ENCODE measurements around the gene AP5B1.
"Not testable (repeated sequence)": the region's sequence is repeated elsewhere in the genome, so short reads cannot be mapped to it uniquely, and the experiment has no call there.

The AP5B1 gene

DNA sequence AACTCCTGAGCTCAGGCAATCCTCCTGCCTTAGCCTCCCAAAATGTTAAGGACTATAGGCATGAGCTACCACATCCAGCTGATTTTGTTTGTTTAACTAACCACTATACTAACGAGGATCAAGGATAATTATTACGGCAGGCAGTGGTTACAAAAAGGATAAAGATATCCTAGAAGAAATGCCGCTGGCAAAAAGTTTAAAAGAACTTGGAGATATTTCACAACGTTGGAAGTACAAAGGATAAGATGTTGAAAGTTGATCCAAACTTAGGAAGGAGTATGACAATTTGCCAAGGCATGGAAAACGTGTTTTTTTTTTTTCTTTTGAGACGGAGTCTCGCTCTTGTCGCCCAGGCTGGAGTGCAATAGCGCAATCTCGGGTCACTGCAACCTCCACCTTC lies 13.4 kb downstream of the AP5B1 start:
- DNase-seq (ENCODE audit: low spot score), result no peak

DNA sequence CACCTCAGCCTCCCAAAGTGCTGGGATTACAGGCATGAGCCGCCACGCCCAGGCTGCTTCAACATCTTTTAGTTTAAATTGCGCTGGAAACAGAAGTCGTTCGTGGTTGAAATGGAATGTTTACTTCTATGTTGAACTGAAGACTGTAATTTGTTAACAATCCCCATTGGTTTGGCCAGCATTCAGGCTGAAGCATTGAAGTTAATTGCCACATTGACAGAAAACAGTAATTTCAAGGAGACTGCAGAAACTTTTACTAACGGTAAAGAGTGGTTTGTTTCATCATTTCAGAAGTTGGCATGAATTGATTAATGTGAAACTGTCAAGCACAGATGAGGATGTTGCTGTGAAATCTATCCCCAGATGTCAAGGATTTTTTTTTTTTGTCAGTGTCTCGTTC lies 14.2 kb downstream of the AP5B1 start:
- DNase-seq (ENCODE audit: low spot score), result no peak

- DNase-seq (ENCODE audit: low spot score), result no peak
These were observed 16.3 kb downstream of the AP5B1 start for GRCh38 chr11:65764434-65764833.

- not testable (repeated sequence) for DNase-seq (ENCODE audit: low spot score)
These were observed 18.0 kb downstream of the AP5B1 start for GRCh38 chr11:65762816-65763215.

DNA sequence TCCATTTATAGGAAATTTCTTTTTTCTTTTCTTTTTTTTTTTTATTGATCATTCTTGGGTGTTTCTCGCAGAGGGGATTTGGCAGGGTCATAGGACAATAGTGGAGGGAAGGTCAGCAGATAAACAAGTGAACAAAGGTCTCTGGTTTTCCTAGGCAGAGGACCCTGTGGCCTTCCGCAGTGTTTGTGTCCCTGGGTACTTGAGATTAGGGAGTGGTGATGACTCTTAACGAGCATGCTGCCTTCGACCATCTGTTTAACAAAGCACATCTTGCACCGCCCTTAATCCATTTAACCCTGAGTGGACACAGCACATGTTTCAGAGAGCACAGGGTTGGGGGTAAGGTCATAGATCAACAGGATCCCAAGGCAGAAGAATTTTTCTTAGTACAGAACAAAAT lies 18.6 kb downstream of the AP5B1 start:
- DNase-seq (ENCODE audit: low spot score), result not testable (repeated sequence)

- no peak for DNase-seq (ENCODE audit: low spot score)
These were observed 35.7 kb downstream of the AP5B1 start for GRCh38 chr11:65745049-65745448.

GRCh38 chr11:65744699-65745042 lies 36.1 kb downstream of the AP5B1 start:
- no peak for DNase-seq (ENCODE audit: low spot score)

DNA sequence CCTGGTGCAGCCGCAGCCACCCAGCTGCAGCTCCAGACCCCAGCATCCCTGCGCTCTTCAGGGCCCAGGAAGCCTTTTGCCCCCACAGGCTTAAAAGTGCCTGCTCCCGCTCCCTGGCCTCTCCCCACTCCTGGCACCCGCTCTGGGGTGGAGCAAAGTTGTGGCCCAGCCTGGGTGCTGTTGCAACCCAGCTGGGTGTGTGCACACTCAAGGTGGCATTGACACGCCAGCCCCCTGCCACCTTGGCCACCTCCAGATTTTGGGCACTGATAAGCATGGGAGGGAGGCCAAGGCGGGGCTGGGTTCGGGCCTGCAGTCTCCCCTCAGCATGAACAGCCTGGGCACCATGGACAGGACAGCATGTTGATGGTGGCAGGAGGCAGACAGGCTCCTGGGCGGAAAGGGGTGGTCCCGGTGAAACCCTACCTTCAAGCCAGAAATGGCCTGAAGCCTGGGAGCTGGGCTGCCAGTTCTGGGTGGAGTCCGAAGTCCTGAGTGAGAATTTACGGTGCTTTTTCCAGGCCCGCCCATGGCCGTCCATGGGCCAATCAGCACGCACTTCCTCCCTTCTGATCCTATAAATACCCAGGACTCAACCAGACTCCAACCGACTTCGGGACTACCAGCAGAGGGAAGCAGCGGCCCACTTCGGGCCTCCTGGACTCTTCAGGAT lies 36.6 kb downstream of the AP5B1 start:
- no peak for DNase-seq (ENCODE audit: low spot score)

GRCh38 chr11:65743681-65744025 lies 37.1 kb downstream of the AP5B1 start:
- DNase-seq (ENCODE audit: low spot score), result no peak

- DNase-seq (ENCODE audit: low spot score), result no peak
These were observed 38.4 kb downstream of the AP5B1 start for GRCh38 chr11:65742353-65742752.

- no peak for DNase-seq (ENCODE audit: low spot score)
These were observed 39.6 kb downstream of the AP5B1 start for GRCh38 chr11:65741185-65741584.

GRCh38 chr11:65739022-65739421 lies 41.8 kb downstream of the AP5B1 start:
- no peak for DNase-seq (ENCODE audit: low spot score)

GRCh38 chr11:65736810-65737209 lies 44.0 kb downstream of the AP5B1 start:
- DNase-seq (ENCODE audit: low spot score), result no peak

DNA sequence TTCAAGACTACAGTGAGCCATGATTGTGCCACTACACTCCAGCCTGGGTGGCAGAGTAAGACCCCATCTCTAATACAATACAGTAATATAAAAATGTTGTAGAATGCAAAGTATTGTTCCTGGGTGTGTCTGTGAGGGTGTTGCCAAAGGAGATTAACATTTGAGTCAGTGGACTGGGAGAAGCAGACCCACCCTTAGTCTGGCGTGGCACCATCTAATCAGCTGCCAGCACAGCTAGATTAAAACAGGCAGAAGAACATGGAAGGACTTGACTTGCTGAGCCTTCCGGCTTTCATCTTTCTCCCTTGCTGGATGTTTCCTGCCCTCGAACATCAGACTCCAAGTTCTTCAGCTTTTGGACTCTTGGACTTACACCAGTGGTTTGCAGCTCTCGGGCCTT lies 45.7 kb downstream of the AP5B1 start:
- DNase-seq (ENCODE audit: low spot score), result not testable (repeated sequence)

GRCh38 chr11:65730461-65730860 lies 50.3 kb downstream of the AP5B1 start:
- DNase-seq (ENCODE audit: low spot score), result no peak

- no peak for DNase-seq (ENCODE audit: low spot score)
These were observed 52.9 kb downstream of the AP5B1 start for GRCh38 chr11:65727865-65728264.

- no peak for DNase-seq (ENCODE audit: low spot score)
These were observed 54.1 kb downstream of the AP5B1 start for GRCh38 chr11:65726660-65727059.
